GM20000 (cell line): ENCODE results near the gene CXCR1.

Experiments
- DNase-seq: peaks from one replicate; pipeline ENCODE4 v3.0.0; 2012; ENCODE audit warnings: low spot score
- TF ChIP-seq, protein P1 (sequence below): IDR thresholded peaks from 2 replicates; pipeline ENCODE4 v1.5.1; 2012; ENCODE audit warnings: mild to moderate bottlenecking, control low read depth; ENCODE audit errors: extremely low read depth, missing control alignments

CXCR1 gene

GRCh38 chr2:218193701-218194100 is 26.9 kb upstream of the CXCR1 start:
- TF ChIP-seq, protein P1, sequence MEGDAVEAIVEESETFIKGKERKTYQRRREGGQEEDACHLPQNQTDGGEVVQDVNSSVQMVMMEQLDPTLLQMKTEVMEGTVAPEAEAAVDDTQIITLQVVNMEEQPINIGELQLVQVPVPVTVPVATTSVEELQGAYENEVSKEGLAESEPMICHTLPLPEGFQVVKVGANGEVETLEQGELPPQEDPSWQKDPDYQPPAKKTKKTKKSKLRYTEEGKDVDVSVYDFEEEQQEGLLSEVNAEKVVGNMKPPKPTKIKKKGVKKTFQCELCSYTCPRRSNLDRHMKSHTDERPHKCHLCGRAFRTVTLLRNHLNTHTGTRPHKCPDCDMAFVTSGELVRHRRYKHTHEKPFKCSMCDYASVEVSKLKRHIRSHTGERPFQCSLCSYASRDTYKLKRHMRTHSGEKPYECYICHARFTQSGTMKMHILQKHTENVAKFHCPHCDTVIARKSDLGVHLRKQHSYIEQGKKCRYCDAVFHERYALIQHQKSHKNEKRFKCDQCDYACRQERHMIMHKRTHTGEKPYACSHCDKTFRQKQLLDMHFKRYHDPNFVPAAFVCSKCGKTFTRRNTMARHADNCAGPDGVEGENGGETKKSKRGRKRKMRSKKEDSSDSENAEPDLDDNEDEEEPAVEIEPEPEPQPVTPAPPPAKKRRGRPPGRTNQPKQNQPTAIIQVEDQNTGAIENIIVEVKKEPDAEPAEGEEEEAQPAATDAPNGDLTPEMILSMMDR: no peak
- no peak for DNase-seq

DNA sequence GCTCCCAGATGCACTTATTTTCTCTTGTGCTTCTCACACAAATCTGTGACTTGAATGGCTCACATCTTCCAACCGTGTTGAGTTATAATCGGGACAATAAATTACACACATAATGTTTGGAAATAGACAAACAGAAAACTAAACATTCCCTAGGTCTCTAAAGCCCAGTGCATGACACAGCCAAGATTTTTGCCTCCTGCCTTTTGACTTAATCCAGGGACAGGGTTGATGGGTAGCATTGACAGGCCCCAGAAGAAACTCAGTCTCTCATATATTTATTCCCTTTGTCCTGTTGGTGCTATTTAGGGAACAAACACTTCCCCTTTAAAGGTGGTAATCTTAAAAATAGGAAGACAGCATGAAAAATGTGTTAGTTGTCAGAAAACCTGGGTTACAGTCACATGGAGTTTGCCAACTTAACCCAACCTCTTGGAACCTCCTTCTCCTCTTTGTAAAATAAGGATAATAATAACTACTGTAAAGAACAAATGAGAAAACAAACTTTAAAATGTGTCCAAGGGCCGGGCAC is 26.2 kb upstream of the CXCR1 start:
- TF ChIP-seq, protein P1: no peak
- no peak for DNase-seq

DNA sequence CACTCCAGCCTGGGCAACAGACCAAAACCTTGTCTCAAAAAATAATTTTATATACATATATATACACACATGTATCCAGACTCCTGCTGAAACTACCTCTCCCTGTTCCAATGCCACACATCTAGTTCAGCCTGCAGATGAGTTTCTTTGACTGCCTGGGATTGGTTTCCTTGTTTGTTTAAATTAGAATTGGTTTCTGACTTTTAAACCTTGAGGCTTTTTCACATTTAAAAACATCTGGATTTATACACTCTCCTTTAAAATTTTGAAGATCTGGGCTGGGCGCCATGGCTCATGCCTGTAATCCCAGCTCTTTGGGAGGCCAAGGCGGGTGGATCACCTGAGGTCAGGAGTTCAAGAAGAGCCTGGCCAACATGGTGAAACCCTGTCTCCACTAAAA is 21.8 kb upstream of the CXCR1 start:
- TF ChIP-seq, protein P1: no peak
- no peak for DNase-seq

GRCh38 chr2:218187296-218188015 is 20.7 kb upstream of the CXCR1 start:
- TF ChIP-seq, protein P1: no peak
- no peak for DNase-seq

DNA sequence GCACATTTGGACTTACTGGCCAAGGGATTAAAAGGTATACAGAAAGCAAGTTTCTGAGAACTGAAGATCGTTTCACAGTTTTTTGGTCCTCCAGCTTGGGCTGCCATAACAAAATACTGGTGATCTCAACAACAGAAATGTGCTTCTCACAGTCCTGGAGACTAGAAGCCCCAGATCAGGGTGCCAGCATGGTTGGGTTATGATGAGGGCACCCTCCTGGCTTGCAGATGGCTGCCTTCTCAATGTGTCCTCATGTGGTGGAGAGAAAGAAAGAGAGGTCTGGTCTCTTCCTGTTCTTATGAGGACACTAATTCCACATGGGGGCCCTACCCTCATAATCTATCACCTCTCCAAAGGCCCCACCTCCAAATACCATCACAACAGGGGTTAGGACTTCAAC is 20.1 kb upstream of the CXCR1 start:
- DNase-seq: no peak
- TF ChIP-seq, protein P1: no peak

GRCh38 chr2:218186355-218186766 is 19.6 kb upstream of the CXCR1 start:
- TF ChIP-seq, protein P1: peak; percentile 81

DNA sequence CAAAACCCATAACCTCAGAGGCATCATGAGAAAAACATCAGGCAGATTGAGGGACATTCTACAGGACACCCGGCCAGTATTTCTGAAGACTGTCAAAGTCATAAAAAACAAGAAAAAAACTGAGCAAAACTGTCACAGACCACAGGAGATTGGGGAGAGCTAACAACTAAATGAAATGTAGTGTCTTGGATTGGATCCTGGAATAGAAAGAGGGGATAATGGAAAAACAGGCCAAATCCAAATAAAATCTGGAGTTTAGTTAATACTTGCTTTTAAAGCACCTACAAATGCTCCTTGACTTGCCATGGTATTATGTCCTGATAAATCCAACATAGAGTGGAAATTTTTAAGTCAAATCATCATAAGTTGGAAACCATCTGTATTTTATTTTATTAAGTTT is 17.6 kb upstream of the CXCR1 start:
- DNase-seq: no peak
- TF ChIP-seq, protein P1: no peak

More at GRCh38 chr2:218186355-218186766, 19.6 kb upstream of the CXCR1 start:
- peak; percentile 73 for DNase-seq
